SU-DHL-6 (cell line): ENCODE data around the gene CEP44.

Experiments used
- EZH2phosphoT487 ChIP-seq: fragments of 200-600 bp; sonication (generic), shearing (Covaris generic); conservative IDR thresholded peaks from 2 replicates; pipeline ENCODE4 v1.6.1; 2018; ENCODE audit warnings: mild to moderate bottlenecking, antibody characterized with exemption, low read length, moderate library complexity, mixed read lengths
- TF ChIP-seq, protein P1 (sequence below): fragments of 200-600 bp; sonication (generic); IDR thresholded peaks from one replicate; pipeline ENCODE4 v1.5.1; 2017; ENCODE audit warnings: antibody characterized with exemption, mild to moderate bottlenecking, low read length, moderate library complexity; ENCODE audit not compliant: insufficient read depth, poor library complexity, severe bottlenecking

DNA sequence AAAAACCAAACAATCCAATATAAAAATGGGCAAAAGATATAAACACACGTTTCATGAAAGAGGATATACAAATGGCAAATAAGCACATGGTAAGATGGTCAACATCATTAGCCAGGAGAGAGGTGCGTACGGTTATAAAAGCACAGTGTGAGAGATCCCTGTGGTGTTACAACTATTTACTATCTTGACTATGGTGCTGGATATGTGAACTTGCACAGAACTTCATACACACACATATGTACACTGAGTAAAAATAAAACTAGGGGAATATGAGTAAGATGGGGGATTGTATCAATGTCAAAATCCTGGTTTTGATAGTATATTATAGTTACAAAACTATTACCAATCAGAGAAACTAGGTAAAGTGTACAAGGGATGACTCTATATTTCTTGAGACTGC, 8.6 kb upstream of the CEP44 start:
- TF ChIP-seq, protein P1, sequence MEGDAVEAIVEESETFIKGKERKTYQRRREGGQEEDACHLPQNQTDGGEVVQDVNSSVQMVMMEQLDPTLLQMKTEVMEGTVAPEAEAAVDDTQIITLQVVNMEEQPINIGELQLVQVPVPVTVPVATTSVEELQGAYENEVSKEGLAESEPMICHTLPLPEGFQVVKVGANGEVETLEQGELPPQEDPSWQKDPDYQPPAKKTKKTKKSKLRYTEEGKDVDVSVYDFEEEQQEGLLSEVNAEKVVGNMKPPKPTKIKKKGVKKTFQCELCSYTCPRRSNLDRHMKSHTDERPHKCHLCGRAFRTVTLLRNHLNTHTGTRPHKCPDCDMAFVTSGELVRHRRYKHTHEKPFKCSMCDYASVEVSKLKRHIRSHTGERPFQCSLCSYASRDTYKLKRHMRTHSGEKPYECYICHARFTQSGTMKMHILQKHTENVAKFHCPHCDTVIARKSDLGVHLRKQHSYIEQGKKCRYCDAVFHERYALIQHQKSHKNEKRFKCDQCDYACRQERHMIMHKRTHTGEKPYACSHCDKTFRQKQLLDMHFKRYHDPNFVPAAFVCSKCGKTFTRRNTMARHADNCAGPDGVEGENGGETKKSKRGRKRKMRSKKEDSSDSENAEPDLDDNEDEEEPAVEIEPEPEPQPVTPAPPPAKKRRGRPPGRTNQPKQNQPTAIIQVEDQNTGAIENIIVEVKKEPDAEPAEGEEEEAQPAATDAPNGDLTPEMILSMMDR: no peak
- TF ChIP-seq EZH2phosphoT487: no peak
